NT2/D1 (cell line): ENCODE measurements around the gene UCKL1.

Source experiments
- SUZ12 ChIP-seq: IDR thresholded peaks from 2 replicates; pipeline ENCODE4 v1.6.1; 2011; ENCODE audit not compliant: insufficient read length, insufficient read depth; ENCODE audit errors: extremely low read depth
- YY1 ChIP-seq: IDR thresholded peaks from 2 replicates; pipeline ENCODE4 v1.6.1; 2011; ENCODE audit not compliant: insufficient read length, insufficient read depth
- ZNF274 ChIP-seq: IDR thresholded peaks from 2 replicates; pipeline ENCODE4 v1.6.1; 2011; ENCODE audit warnings: mild to moderate bottlenecking, low read depth, low read length

GRCh38 chr20:63942250-63942951 lies 13.8 kb downstream of the UCKL1 start:
- TF ChIP-seq SUZ12 (no peak), YY1 (no peak), ZNF274 (no peak)
